KG1 (cell line): ENCODE results near the gene CENPM.
"Not testable (repeated sequence)": the region's sequence is repeated elsewhere in the genome, so short reads cannot be mapped to it uniquely, and the experiment has no call there.

Experiments
- DNase-seq: peaks from one replicate; lab custom pipeline; 2025; lab: John Stamatoyannopoulos, UW

Gene CENPM

GRCh38 chr22:41966607-41967240 lies 19.8 kb upstream of the CENPM start:
- DNase-seq, result no peak

GRCh38 chr22:41966225-41966606 lies 19.3 kb upstream of the CENPM start:
- no peak for DNase-seq

- no peak for DNase-seq
Measured at GRCh38 chr22:41964112-41964491, 17.1 kb upstream of the CENPM start.

GRCh38 chr22:41963453-41964111 lies 16.6 kb upstream of the CENPM start:
- DNase-seq, result no peak

- DNase-seq, result no peak
Measured at GRCh38 chr22:41957941-41958556, 11.1 kb upstream of the CENPM start.

GRCh38 chr22:41952713-41953112 lies 5.8 kb upstream of the CENPM start:
- DNase-seq, result no peak

GRCh38 chr22:41951898-41952474 lies 5.0 kb upstream of the CENPM start, which contains the start of gene SMIM45:
Gene SMIM45 (plus strand): TSS chr22:41952150.
- no peak for DNase-seq

GRCh38 chr22:41949297-41949965 lies 2.5 kb upstream of the CENPM start:
- DNase-seq, result no peak

GRCh38 chr22:41948928-41949296 lies 2.0 kb upstream of the CENPM start:
- not testable (repeated sequence) for DNase-seq

GRCh38 chr22:41948142-41948541 lies 1.2 kb upstream of the CENPM start:
- DNase-seq, result no peak

GRCh38 chr22:41947424-41948080 lies 600 bp upstream of the CENPM start:
- no peak for DNase-seq

GRCh38 chr22:41943661-41944209 lies 3.2 kb downstream of the CENPM start:
- DNase-seq, result no peak

GRCh38 chr22:41940832-41941765 lies 5.9 kb downstream of the CENPM start:
- DNase-seq, result peak; percentile 50

GRCh38 chr22:41939981-41940831 lies 6.7 kb downstream of the CENPM start:
- no peak for DNase-seq

GRCh38 chr22:41936894-41937169 lies 10.1 kb downstream of the CENPM start:
- no peak for DNase-seq

- no peak for DNase-seq
Measured at GRCh38 chr22:41935509-41935908, 11.4 kb downstream of the CENPM start.

GRCh38 chr22:41935015-41935351 lies 12.0 kb downstream of the CENPM start:
- no peak for DNase-seq

- DNase-seq, result no peak
Measured at GRCh38 chr22:41934284-41935014, 12.5 kb downstream of the CENPM start.

GRCh38 chr22:41933411-41934177 lies 13.4 kb downstream of the CENPM start:
- no peak for DNase-seq
